Liver (tissue), 9 donors: ENCODE results near the gene VPS26B. TPM values are rescaled to one million over a fixed set of nuclear protein-coding genes. Genes with fewer than 3 reads are reported as not detected.

Experiments used
- DNase-seq: peaks from one replicate; pipeline ENCODE4 v3.0.0-alpha.2; 2017; ENCODE audit warnings: low spot score
- H3K27ac ChIP-seq, 2 donors: one replicate each; pipeline ENCODE4 v1.7.0; 2013; ENCODE audit warnings: inconsistent platforms in 2 of 2, low read length in 2 of 2, control low read depth in 1 of 2, low read depth in 1 of 2, mild to moderate bottlenecking in 1 of 2
- H3K27me3 ChIP-seq, 4 donors: one replicate each; pipeline versions ENCODE4 v1.6.1 to v1.7.0; 2013; ENCODE audit warnings: low read length in 3 of 4, inconsistent platforms in 1 of 4, mild to moderate bottlenecking in 1 of 4, moderate library complexity in 1 of 4; ENCODE audit not compliant: control insufficient read depth in 4 of 4, insufficient read depth in 4 of 4
- H3K36me3 ChIP-seq, 4 donors: one replicate each; pipeline versions ENCODE4 v1.6.1 to v1.7.0; 2013; ENCODE audit warnings: low read length in 3 of 4, mild to moderate bottlenecking in 3 of 4, low read depth in 1 of 4, moderate library complexity in 1 of 4; ENCODE audit not compliant: control insufficient read depth in 4 of 4, insufficient read depth in 3 of 4
- H3K4me1 ChIP-seq, 4 donors: one replicate each; pipeline versions ENCODE4 v1.6.1 to v1.7.0; 2013; ENCODE audit warnings: low read length in 3 of 4, mild to moderate bottlenecking in 3 of 4, moderate library complexity in 1 of 4; ENCODE audit not compliant: control insufficient read depth in 4 of 4, insufficient read depth in 4 of 4
- H3K4me3 ChIP-seq, 3 donors: one replicate each; pipeline versions ENCODE4 v1.6.1 to v1.7.0; 2013; ENCODE audit warnings: low read length in 3 of 3, control low read depth in 1 of 3, low read depth in 1 of 3, mild to moderate bottlenecking in 1 of 3
- H3K9ac ChIP-seq, 2 donors: one replicate each; pipeline ENCODE4 v1.7.0; 2013; ENCODE audit warnings: low read length in 2 of 2, mild to moderate bottlenecking in 2 of 2, moderate library complexity in 2 of 2, control low read depth in 1 of 2, low read depth in 1 of 2
- H3K9me3 ChIP-seq, 4 donors: one replicate each; pipeline versions ENCODE4 v1.6.1 to v1.7.0; 2013; ENCODE audit warnings: low read length in 3 of 4; ENCODE audit not compliant: control insufficient read depth in 4 of 4
- EGR1 ChIP-seq, 2 donors: IDR thresholded peaks; 2 replicates each; pipeline ENCODE4 v1.6.1; 2016 to 2018; ENCODE audit warnings: antibody characterized with exemption in 2 of 2, low read depth in 2 of 2
- FOXA1 ChIP-seq: IDR thresholded peaks from 2 replicates; pipeline ENCODE4 v1.6.1; 2016; ENCODE audit warnings: antibody characterized with exemption
- FOXA2 ChIP-seq: IDR thresholded peaks from 2 replicates; pipeline ENCODE4 v1.6.1; 2016; ENCODE audit warnings: antibody characterized with exemption
- GABPA ChIP-seq, 2 donors: IDR thresholded peaks in 1 of 2; conservative IDR thresholded peaks in 1 of 2; 2 replicates each; pipeline ENCODE4 v1.6.1; 2016; ENCODE audit warnings: antibody characterized with exemption in 2 of 2, mild to moderate bottlenecking in 1 of 2, moderate library complexity in 1 of 2
- HNF4A ChIP-seq, 2 donors: conservative IDR thresholded peaks; 2 replicates each; pipeline ENCODE4 v1.6.1; 2016; ENCODE audit warnings: antibody characterized with exemption in 2 of 2, mild to moderate bottlenecking in 2 of 2
- HNF4G ChIP-seq: IDR thresholded peaks from 2 replicates; pipeline ENCODE4 v1.6.1; 2016; ENCODE audit warnings: antibody characterized with exemption
- JUND ChIP-seq, 2 donors: IDR thresholded peaks; 2 replicates each; pipeline ENCODE4 v1.6.1; 2016; ENCODE audit warnings: antibody characterized with exemption in 2 of 2
- NR2F2 ChIP-seq: IDR thresholded peaks from 2 replicates; pipeline ENCODE4 v1.6.1; 2016; ENCODE audit warnings: antibody characterized with exemption
- RAD21 ChIP-seq, 2 donors: IDR thresholded peaks; 2 replicates each; pipeline ENCODE4 v1.6.1; 2016; ENCODE audit warnings: antibody characterized with exemption in 2 of 2, mild to moderate bottlenecking in 2 of 2
- RXRA ChIP-seq, 2 donors: IDR thresholded peaks; 2 replicates each; pipeline ENCODE4 v1.6.1; 2017 to 2018; ENCODE audit warnings: antibody characterized with exemption in 2 of 2, mild to moderate bottlenecking in 1 of 2
- TAF1 ChIP-seq: conservative IDR thresholded peaks from 2 replicates; pipeline ENCODE4 v1.6.1; 2016; ENCODE audit warnings: antibody characterized with exemption, mild to moderate bottlenecking
- YY1 ChIP-seq: IDR thresholded peaks from 2 replicates; pipeline ENCODE4 v1.6.1; 2016; ENCODE audit warnings: antibody characterized with exemption, mild to moderate bottlenecking
- WGBS: extraction: QIAGEN DNeasy Blood & Tissue Kit; methylation state at CpG from one replicate; pipeline ENCODE4 v1.1.7; 2013; 5-methylcytosine and 5-hydroxymethylcytosine counted together
- polyA plus RNA-seq, 2 donors: library from polyadenylated mRNA; stranded (reverse) in 1 of 2; unstranded in 1 of 2; fragments of 200-250 nt in 1 of 2; fragments of >200 nt in 1 of 2; fragmentation: Nextera tagmentation in 1 of 2; extraction: Ambion mirVana in 1 of 2; gene quantifications; one replicate each; pipeline versions ENCODE4 v1.2.1 to v1.2.3, GENCODE V29; 2013 to 2015
- total RNA-seq, 2 donors: library from RNA; depleted of rRNA; stranded (reverse); fragments of >200 nt; gene quantifications; one replicate each; pipeline ENCODE4 v1.2.3, GENCODE V29; 2014
- TF ChIP-seq, protein P1 (sequence below): IDR thresholded peaks from 2 replicates; pipeline ENCODE4 v1.6.1; 2016; ENCODE audit warnings: antibody characterized with exemption
- TF ChIP-seq, protein P2 (sequence below): fragments of 150-350 bp; IDR thresholded peaks from 2 replicates; pipeline ENCODE4 v1.5.1; 2017; ENCODE audit warnings: improper control_type of control experiment, low read depth, low read length; ENCODE audit not compliant: missing input control
- TF ChIP-seq, protein P3 (sequence below): IDR thresholded peaks from 2 replicates; pipeline ENCODE4 v1.6.1; 2016; ENCODE audit warnings: antibody characterized with exemption, mild to moderate bottlenecking
- TF ChIP-seq, protein P4 (sequence below): IDR thresholded peaks from 2 replicates; pipeline ENCODE4 v1.6.1; 2016; ENCODE audit warnings: antibody characterized with exemption
- donor health status: healthy.
- donor health status: healthy.
- donor health status: healthy.
- donor health status: healthy.
- donor health status: healthy.

The VPS26B gene
- total and polyA plus RNA-seq, 4 donors, result 12.6 to 35.0 (median 20.2) TPM

DNA sequence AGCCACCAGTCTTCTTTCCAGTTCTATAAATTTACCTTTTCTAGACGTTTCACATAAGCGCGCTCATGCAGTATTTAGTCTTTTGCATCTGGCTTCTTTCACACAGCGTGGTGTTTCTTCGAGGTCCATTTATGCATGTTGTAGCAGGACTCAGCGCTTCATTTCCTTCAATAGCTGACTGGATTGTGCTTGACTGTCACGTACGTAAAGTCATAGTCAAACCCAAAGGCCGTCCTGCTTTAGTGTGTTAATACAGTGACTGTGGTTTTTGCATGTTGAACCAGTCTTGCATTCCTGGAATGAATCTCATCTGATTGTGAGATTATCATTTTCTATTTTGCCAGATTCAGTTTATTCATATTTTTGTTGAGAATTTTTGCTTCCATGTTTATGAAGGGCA is 70.2 kb downstream of the VPS26B start:
- no peaks in the 10 kb centered on the region for H3K36me3 ChIP-seq
- H3K9ac ChIP-seq, result no peak overlapping the region
- no peak overlapping the region for H3K27ac ChIP-seq
- WGBS, result 84% methylated on average over 9 of the region's 9 CpGs
- H3K9me3 ChIP-seq, result no peaks in the 10 kb centered on the region
- DNase-seq, result no peak
- peaks cover 0 to 4% (median 0%) of the 10 kb centered on the region in 4 donors for H3K27me3 ChIP-seq
- no peaks in the 10 kb centered on the region for H3K4me1 ChIP-seq
- TF ChIP-seq FOXA2 (no peak), TAF1 (no peak), RAD21 (IDR thresholded peaks at IDR 0.05) (no peak), GABPA (IDR thresholded peaks at IDR 0.05 in 1 of 2, conservative IDR thresholded peaks at IDR 0.05 in 1 of 2) (no peak), HNF4A (conservative IDR thresholded peaks at IDR 0.05) (no peak), RXRA (IDR thresholded peaks at IDR 0.05) (no peak), HNF4G (no peak), FOXA1 (no peak), EGR1 (IDR thresholded peaks at IDR 0.05; ENCODE audit: low read depth in 2 of 2) (no peak), JUND (IDR thresholded peaks at IDR 0.05) (no peak), NR2F2 (no peak), YY1 (no peak)
- TF ChIP-seq, protein P1, sequence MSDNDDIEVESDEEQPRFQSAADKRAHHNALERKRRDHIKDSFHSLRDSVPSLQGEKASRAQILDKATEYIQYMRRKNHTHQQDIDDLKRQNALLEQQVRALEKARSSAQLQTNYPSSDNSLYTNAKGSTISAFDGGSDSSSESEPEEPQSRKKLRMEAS, result no peak
- TF ChIP-seq, protein P2, sequence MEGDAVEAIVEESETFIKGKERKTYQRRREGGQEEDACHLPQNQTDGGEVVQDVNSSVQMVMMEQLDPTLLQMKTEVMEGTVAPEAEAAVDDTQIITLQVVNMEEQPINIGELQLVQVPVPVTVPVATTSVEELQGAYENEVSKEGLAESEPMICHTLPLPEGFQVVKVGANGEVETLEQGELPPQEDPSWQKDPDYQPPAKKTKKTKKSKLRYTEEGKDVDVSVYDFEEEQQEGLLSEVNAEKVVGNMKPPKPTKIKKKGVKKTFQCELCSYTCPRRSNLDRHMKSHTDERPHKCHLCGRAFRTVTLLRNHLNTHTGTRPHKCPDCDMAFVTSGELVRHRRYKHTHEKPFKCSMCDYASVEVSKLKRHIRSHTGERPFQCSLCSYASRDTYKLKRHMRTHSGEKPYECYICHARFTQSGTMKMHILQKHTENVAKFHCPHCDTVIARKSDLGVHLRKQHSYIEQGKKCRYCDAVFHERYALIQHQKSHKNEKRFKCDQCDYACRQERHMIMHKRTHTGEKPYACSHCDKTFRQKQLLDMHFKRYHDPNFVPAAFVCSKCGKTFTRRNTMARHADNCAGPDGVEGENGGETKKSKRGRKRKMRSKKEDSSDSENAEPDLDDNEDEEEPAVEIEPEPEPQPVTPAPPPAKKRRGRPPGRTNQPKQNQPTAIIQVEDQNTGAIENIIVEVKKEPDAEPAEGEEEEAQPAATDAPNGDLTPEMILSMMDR, result no peak
- TF ChIP-seq, protein P3, sequence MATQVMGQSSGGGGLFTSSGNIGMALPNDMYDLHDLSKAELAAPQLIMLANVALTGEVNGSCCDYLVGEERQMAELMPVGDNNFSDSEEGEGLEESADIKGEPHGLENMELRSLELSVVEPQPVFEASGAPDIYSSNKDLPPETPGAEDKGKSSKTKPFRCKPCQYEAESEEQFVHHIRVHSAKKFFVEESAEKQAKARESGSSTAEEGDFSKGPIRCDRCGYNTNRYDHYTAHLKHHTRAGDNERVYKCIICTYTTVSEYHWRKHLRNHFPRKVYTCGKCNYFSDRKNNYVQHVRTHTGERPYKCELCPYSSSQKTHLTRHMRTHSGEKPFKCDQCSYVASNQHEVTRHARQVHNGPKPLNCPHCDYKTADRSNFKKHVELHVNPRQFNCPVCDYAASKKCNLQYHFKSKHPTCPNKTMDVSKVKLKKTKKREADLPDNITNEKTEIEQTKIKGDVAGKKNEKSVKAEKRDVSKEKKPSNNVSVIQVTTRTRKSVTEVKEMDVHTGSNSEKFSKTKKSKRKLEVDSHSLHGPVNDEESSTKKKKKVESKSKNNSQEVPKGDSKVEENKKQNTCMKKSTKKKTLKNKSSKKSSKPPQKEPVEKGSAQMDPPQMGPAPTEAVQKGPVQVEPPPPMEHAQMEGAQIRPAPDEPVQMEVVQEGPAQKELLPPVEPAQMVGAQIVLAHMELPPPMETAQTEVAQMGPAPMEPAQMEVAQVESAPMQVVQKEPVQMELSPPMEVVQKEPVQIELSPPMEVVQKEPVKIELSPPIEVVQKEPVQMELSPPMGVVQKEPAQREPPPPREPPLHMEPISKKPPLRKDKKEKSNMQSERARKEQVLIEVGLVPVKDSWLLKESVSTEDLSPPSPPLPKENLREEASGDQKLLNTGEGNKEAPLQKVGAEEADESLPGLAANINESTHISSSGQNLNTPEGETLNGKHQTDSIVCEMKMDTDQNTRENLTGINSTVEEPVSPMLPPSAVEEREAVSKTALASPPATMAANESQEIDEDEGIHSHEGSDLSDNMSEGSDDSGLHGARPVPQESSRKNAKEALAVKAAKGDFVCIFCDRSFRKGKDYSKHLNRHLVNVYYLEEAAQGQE, result no peak
- TF ChIP-seq, protein P4, sequence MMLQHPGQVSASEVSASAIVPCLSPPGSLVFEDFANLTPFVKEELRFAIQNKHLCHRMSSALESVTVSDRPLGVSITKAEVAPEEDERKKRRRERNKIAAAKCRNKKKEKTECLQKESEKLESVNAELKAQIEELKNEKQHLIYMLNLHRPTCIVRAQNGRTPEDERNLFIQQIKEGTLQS, result no peak
- H3K4me3 ChIP-seq, result no peak overlapping the region

Other genes with a start within 250 kb of the VPS26B start
- gene JAM3, start 155.6 kb upstream of the VPS26B start, total RNA-seq, result 1 to 10 TPM; 2.5 to 4.3 TPM
- gene JAM3, start 155.6 kb upstream of the VPS26B start, polyA plus RNA-seq, result 1 to 10 TPM; 1.6 to 1.7 TPM
- 10 to 100 TPM; 31.8 to 35.4 TPM for gene NCAPD3, start 704 bp upstream of the VPS26B start, total RNA-seq
- 10 to 100 TPM; 14.1 to 16.6 TPM for gene NCAPD3, start 704 bp upstream of the VPS26B start, polyA plus RNA-seq
- 10 to 100 TPM; 25.3 to 26.8 TPM for gene THYN1, start 28.7 kb downstream of the VPS26B start, total RNA-seq
- gene THYN1, start 28.7 kb downstream of the VPS26B start, polyA plus RNA-seq, result 10 to 100 TPM; 22.1 to 34.3 TPM
- gene ACAD8, start 28.9 kb downstream of the VPS26B start, total RNA-seq, result 10 to 100 TPM; 14.1 to 32.2 TPM
- gene ACAD8, start 28.9 kb downstream of the VPS26B start, polyA plus RNA-seq, result 10 to 100 TPM; 24.1 to 30.1 TPM
- under 1 TPM in 1 of 2 donors, not detected in 1; 0.08 TPM for gene GLB1L3, start 51.7 kb downstream of the VPS26B start, total RNA-seq
- not detected for gene GLB1L3, start 51.7 kb downstream of the VPS26B start, polyA plus RNA-seq
- under 1 TPM; 0.23 to 0.50 TPM for gene GLB1L2, start 107.3 kb downstream of the VPS26B start, total RNA-seq
- gene GLB1L2, start 107.3 kb downstream of the VPS26B start, polyA plus RNA-seq, result under 1 TPM; 0.36 to 0.48 TPM
- gene B3GAT1, start 187.6 kb downstream of the VPS26B start, total RNA-seq, result under 1 TPM in 1 of 2 donors, not detected in 1; 0.25 TPM
- 1 to 10 TPM in 1 of 2 donors, under 1 TPM in 1; 0.13 to 6.6 TPM for gene B3GAT1, start 187.6 kb downstream of the VPS26B start, polyA plus RNA-seq